NT2/D1 (cell line): ENCODE results near the gene FRRS1.

Experiments used
- SUZ12 ChIP-seq: IDR thresholded peaks from 2 replicates; pipeline ENCODE4 v1.6.1; 2011; ENCODE audit not compliant: insufficient read length, insufficient read depth; ENCODE audit errors: extremely low read depth
- YY1 ChIP-seq: IDR thresholded peaks from 2 replicates; pipeline ENCODE4 v1.6.1; 2011; ENCODE audit not compliant: insufficient read length, insufficient read depth
- ZNF274 ChIP-seq: IDR thresholded peaks from 2 replicates; pipeline ENCODE4 v1.6.1; 2011; ENCODE audit warnings: mild to moderate bottlenecking, low read depth, low read length

DNA sequence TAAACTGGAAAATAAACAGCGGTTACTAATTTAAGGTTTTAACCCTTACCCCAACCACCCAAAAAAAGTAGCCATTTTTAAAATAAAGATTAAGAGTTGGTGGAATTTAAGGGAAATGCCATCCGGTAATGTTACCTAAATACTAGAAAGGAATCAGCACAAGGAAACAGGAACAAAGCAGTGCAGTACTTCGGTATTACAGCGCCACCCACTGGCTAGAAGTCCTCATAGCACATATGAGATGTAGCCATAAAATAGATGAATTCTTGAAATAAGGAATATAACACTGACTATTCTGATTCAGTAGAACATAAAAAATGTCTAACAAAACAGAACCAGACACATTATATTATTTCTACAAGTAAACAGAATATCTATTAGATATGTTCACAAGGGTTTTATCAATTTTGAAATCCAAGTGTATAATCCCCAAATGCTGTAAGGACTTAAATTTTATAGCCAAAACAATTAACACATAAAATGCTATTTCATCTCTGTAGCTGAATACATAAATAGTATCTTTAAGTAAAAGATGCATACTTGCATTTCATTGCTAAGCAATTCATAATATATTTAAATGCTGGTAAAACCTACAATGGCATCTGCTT is 58.8 kb downstream of the FRRS1 start:
- no peak for TF ChIP-seq ZNF274
- TF ChIP-seq SUZ12: no peak
- TF ChIP-seq YY1: no peak
